ENCODE measurements around the gene TSPY3. TPM values are rescaled to one million over a fixed set of nuclear protein-coding genes. Genes with fewer than 3 reads are reported as not detected.
A peak's percentile ranks its signal among the peaks of the same experiment; 100 is the strongest.
"Not testable (repeated sequence)": the region's sequence is repeated elsewhere in the genome, so short reads cannot be mapped to it uniquely, and the experiment has no call there.

The TSPY3 gene
- total and polyA plus RNA-seq, 2 of the 8 experiments (the other 6 are each of a cell fraction or from before 2014, with no cell fraction given) = not detected

- DNase-seq (ENCODE audit: low read depth in 1 of 2, low spot score in 2 of 2); H2BK5ac ChIP-seq (ENCODE audit: low read depth, low read length); H3K56ac ChIP-seq (replicated peaks; ENCODE audit: insufficient read length, low read depth, low read length); H3K9ac ChIP-seq (replicated peaks in 1 of 4; ENCODE audit: extremely low read depth in 1 of 4, low read depth in 3 of 4, low read length in 3 of 4); H3K27ac ChIP-seq (ENCODE audit: low read depth, low read length); H4K91ac ChIP-seq (replicated peaks; ENCODE audit: insufficient read length, low read length); H3K14ac ChIP-seq (ENCODE audit: insufficient read length); H3K79me2 ChIP-seq (ENCODE audit: control insufficient read depth in 1 of 2, insufficient read depth in 2 of 2, low read length in 2 of 2); H2BK120ac ChIP-seq (replicated peaks; ENCODE audit: low read depth, low read length); H2BK12ac ChIP-seq (ENCODE audit: low read depth, low read length); H2BK15ac ChIP-seq (ENCODE audit: low read length); FAIRE-seq; H2AK5ac ChIP-seq (ENCODE audit: low read depth, low read length); POLR2A ChIA-PET (ENCODE audit: partially characterized antibody); H4K20me1 ChIP-seq (replicated peaks in 1 of 2; ENCODE audit: control insufficient read depth in 1 of 2, insufficient read depth in 2 of 2, low read length in 2 of 2); H3K27me3 ChIP-seq (replicated peaks in 1 of 4; ENCODE audit: control insufficient read depth in 3 of 4, extremely low read depth in 1 of 4, insufficient read depth in 3 of 4, low read length in 3 of 4); H3K9me3 ChIP-seq (ENCODE audit: insufficient read depth in 2 of 2, low read depth in 1 of 2, low read length in 1 of 2); H3K4me1 ChIP-seq (replicated peaks in 1 of 4; ENCODE audit: control insufficient read depth in 3 of 4, insufficient read depth in 4 of 4, low read length in 3 of 4); H3K4ac ChIP-seq (replicated peaks; ENCODE audit: insufficient read length, low read depth, low read length); H4K5ac ChIP-seq (ENCODE audit: insufficient read length, low read depth, low read length); H3K18ac ChIP-seq (ENCODE audit: extremely low read depth, low read length); H3K4me3 ChIP-seq (ENCODE audit: extremely low read depth in 1 of 4, insufficient read depth in 2 of 4, low read depth in 3 of 4, low read length in 4 of 4); H2BK20ac ChIP-seq (ENCODE audit: low read length); H3K36me3 ChIP-seq (ENCODE audit: control insufficient read depth in 2 of 4, insufficient read depth in 4 of 4, low read length in 3 of 4); H3K4me2 ChIP-seq (ENCODE audit: insufficient read depth in 1 of 2, low read depth in 2 of 2, low read length in 2 of 2); H4K8ac ChIP-seq (ENCODE audit: extremely low read depth, insufficient read depth, low read length); H3K23ac ChIP-seq (ENCODE audit: insufficient read length); H2AFZ ChIP-seq (ENCODE audit: low read length); H3K23me2 ChIP-seq (ENCODE audit: low read depth, low read length); H3K79me1 ChIP-seq (ENCODE audit: low read depth, low read length); CTCF ChIA-PET (ENCODE audit: partially characterized antibody): not testable (repeated sequence)
- no CpG with 5 or more reads among the region's 25 CpGs for WGBS, 2 experiments (ENCODE audit: extremely low coverage in 1 of 2, insufficient coverage in 1 of 2, insufficient read length in 1 of 2, insufficient replicate concordance in 2 of 2, low coverage in 1 of 2, low lambda C conversion rate in 2 of 2, missing lambda C conversion rate in 1 of 2)
Observed at GRCh38 chrY:9357497-9357896, 40.7 kb upstream of the TSPY3 start, which contains the start of gene TSPY8. Gene TSPY8, plus strand, starts transcription at chrY:9357797. Its CDS starts 46 bp downstream, at chrY:9357843.

GRCh38 chrY:9396527-9396926 lies 1.7 kb upstream of the TSPY3 start:
- H3K18ac ChIP-seq (ENCODE audit: extremely low read depth, low read length); H3K27me3 ChIP-seq (replicated peaks in 1 of 4; ENCODE audit: control insufficient read depth in 3 of 4, extremely low read depth in 1 of 4, insufficient read depth in 3 of 4, low read length in 3 of 4); FAIRE-seq; H3K4ac ChIP-seq (replicated peaks; ENCODE audit: insufficient read length, low read depth, low read length); H3K9ac ChIP-seq (replicated peaks in 1 of 4; ENCODE audit: extremely low read depth in 1 of 4, low read depth in 3 of 4, low read length in 3 of 4); H3K79me1 ChIP-seq (ENCODE audit: low read depth, low read length); H3K36me3 ChIP-seq (ENCODE audit: control insufficient read depth in 2 of 4, insufficient read depth in 4 of 4, low read length in 3 of 4); H2AK5ac ChIP-seq (ENCODE audit: low read depth, low read length); H3K4me2 ChIP-seq (ENCODE audit: insufficient read depth in 1 of 2, low read depth in 2 of 2, low read length in 2 of 2); H4K91ac ChIP-seq (replicated peaks; ENCODE audit: insufficient read length, low read length); POLR2A ChIA-PET (ENCODE audit: partially characterized antibody); H3K56ac ChIP-seq (replicated peaks; ENCODE audit: insufficient read length, low read depth, low read length); H3K79me2 ChIP-seq (ENCODE audit: control insufficient read depth in 1 of 2, insufficient read depth in 2 of 2, low read length in 2 of 2); H3K4me1 ChIP-seq (replicated peaks in 1 of 4; ENCODE audit: control insufficient read depth in 3 of 4, insufficient read depth in 4 of 4, low read length in 3 of 4); CTCF ChIA-PET (ENCODE audit: partially characterized antibody); H2BK120ac ChIP-seq (replicated peaks; ENCODE audit: low read depth, low read length); H3K9me3 ChIP-seq (ENCODE audit: insufficient read depth in 2 of 2, low read depth in 1 of 2, low read length in 1 of 2); H2AFZ ChIP-seq (ENCODE audit: low read length); H3K23ac ChIP-seq (ENCODE audit: insufficient read length); H3K23me2 ChIP-seq (ENCODE audit: low read depth, low read length); H4K20me1 ChIP-seq (replicated peaks in 1 of 2; ENCODE audit: control insufficient read depth in 1 of 2, insufficient read depth in 2 of 2, low read length in 2 of 2); H2BK20ac ChIP-seq (ENCODE audit: low read length); H4K8ac ChIP-seq (ENCODE audit: extremely low read depth, insufficient read depth, low read length); H3K4me3 ChIP-seq (ENCODE audit: extremely low read depth in 1 of 4, insufficient read depth in 2 of 4, low read depth in 3 of 4, low read length in 4 of 4); H2BK12ac ChIP-seq (ENCODE audit: low read depth, low read length); H3K14ac ChIP-seq (ENCODE audit: insufficient read length); H2BK15ac ChIP-seq (ENCODE audit: low read length); H2BK5ac ChIP-seq (ENCODE audit: low read depth, low read length); H3K27ac ChIP-seq (ENCODE audit: low read depth, low read length); H4K5ac ChIP-seq (ENCODE audit: insufficient read length, low read depth, low read length): not testable (repeated sequence)
- DNase-seq (ENCODE audit: low read depth in 1 of 2, low spot score in 2 of 2) = peak in 1 of 2 experiments; percentile 17
- 97% methylated on average over 14 of the region's 26 CpGs; no CpG with 5 or more reads in 1 of the 2 experiments for WGBS, 2 experiments (ENCODE audit: extremely low coverage in 1 of 2, insufficient coverage in 1 of 2, insufficient read length in 1 of 2, insufficient replicate concordance in 2 of 2, low coverage in 1 of 2, low lambda C conversion rate in 2 of 2, missing lambda C conversion rate in 1 of 2)

Data from H1 (cell line).